Psoas muscle (tissue), 8 donors: ENCODE results near the gene RSPH6A. TPM values are rescaled to one million over a fixed set of nuclear protein-coding genes. Genes with fewer than 3 reads are reported as not detected.
A peak's percentile ranks its signal among the peaks of the same experiment; 100 is the strongest.

Experiments used
- ATAC-seq, 4 donors: fragments of 200-7000 bp; cut with Tn5 transposase; one replicate each; pipeline ENCODE4 v1.9.1; 2020; ENCODE audit warnings: moderate library complexity in 3 of 4, mild to moderate bottlenecking in 2 of 4
- DNase-seq, 2 donors: peaks; one replicate each; pipeline ENCODE4 v3.0.0-alpha.2; 2020
- H3K27ac ChIP-seq: fragments of 200-600 bp; one replicate; pipeline ENCODE4 v1.8.0; 2022
- H3K27me3 ChIP-seq, 3 donors: fragments of 200-600 bp in 1 of 3; one replicate each; pipeline versions ENCODE4 v1.6.1 to v1.8.0; 2013 to 2022; ENCODE audit warnings: low read length in 2 of 3, mild to moderate bottlenecking in 2 of 3, moderate library complexity in 1 of 3; ENCODE audit not compliant: insufficient read depth in 3 of 3
- H3K36me3 ChIP-seq, 2 donors: fragments of 200-600 bp in 1 of 2; one replicate each; pipeline versions ENCODE4 v1.6.1 to v1.8.0; 2013 to 2022; ENCODE audit warnings: low read depth in 1 of 2, mild to moderate bottlenecking in 1 of 2, moderate library complexity in 1 of 2; ENCODE audit not compliant: insufficient read depth in 1 of 2
- H3K4me1 ChIP-seq: fragments of 200-600 bp; one replicate; pipeline ENCODE4 v1.8.0; 2022
- H3K4me3 ChIP-seq: fragments of 200-600 bp; one replicate; pipeline ENCODE4 v1.8.0; 2022; ENCODE audit warnings: mild to moderate bottlenecking
- H3K9me3 ChIP-seq: fragments of 200-600 bp; one replicate; pipeline ENCODE4 v1.8.0; 2022
- CTCF ChIP-seq: fragments of 200-600 bp; IDR thresholded peaks from one replicate; pipeline ENCODE4 v1.8.0; 2022; ENCODE audit warnings: antibody characterized with exemption
- WGBS, 3 donors: extraction: QIAGEN DNeasy Blood & Tissue Kit; methylation state at CpG; one replicate each; pipeline versions ENCODE4 v1.1.6 to v1.1.7; 2013; 5-methylcytosine and 5-hydroxymethylcytosine counted together
- intact Hi-C, 2 donors: fragments of 100-400 bp; cut with DNase I; formaldehyde crosslinking; loops; one replicate each; pipeline versions ENCODE4 v1.11.0 to v1.14.2; 2022
- polyA plus RNA-seq, 3 donors: library from polyadenylated mRNA; stranded (reverse); fragments of 200-250 nt; gene quantifications; one replicate each; pipeline ENCODE4 v1.2.3, GENCODE V29; 2013
- total RNA-seq, 4 donors: library from RNA; stranded (reverse); fragmentation: NEBNext Ultra II Directional in 2 of 4; extraction: Animal tissue kit (Norgen Biotek cat#: 25700) in 2 of 4; gene quantifications; one replicate each; pipeline versions ENCODE4 v1.2.1 to v1.2.4, GENCODE V29; 2021 to 2023
- donor health status: healthy with polysubstance abuse.
- donor health status: DM: no; HTN: no; CAD: no; lungs with moderate emphysema.
- donor health status: Bipolar disorder and iron deficiency.
- donor health status: healthy.
- donor health status: DM: yes; HTN: yes; CAD: no.
- donor health status: DM: no; HTN: no; CAD: no.
- donor health status: DM: no; HTN: no; CAD: no.
- donor health status: DM: yes; HTN: yes; CAD: no.

RSPH6A gene
- total and polyA plus RNA-seq, 7 donors = 0.03 to 0.15 (median 0.09) TPM; not detected in 3

- Histone ChIP-seq H3K27me3 (peaks cover 0 to 2% (median 0%) of the 10 kb centered on the region in 3 donors), H3K9me3 (no peaks in the 10 kb centered on the region), H3K27ac (no peak overlapping the region), H3K4me3 (peak overlapping the region; percentile 49), H3K4me1 (no peaks in the 10 kb centered on the region), H3K36me3 (peaks cover 0 to 13% of the 10 kb centered on the region in 2 donors)
- TF ChIP-seq CTCF = no peak
- ATAC-seq = no peak
- WGBS, 3 donors = 12 to 15% (median 13%) methylated on average over 36 to 44 of the region's 44 CpGs
- DNase-seq = no peak
- intact Hi-C loops = no loop called here
These were observed 541 bp upstream of the RSPH6A start for GRCh38 chr19:45815481-45816216.

GRCh38 chr19:45814166-45814780 lies 835 bp downstream of the RSPH6A start:
- no peak for ATAC-seq
- Histone ChIP-seq H3K27ac (no peak overlapping the region), H3K4me1 (no peaks in the 10 kb centered on the region), H3K36me3 (no peaks in the 10 kb centered on the region), H3K4me3 (no peak overlapping the region), H3K27me3 (peaks cover 0 to 2% (median 0%) of the 10 kb centered on the region in 3 donors), H3K9me3 (no peaks in the 10 kb centered on the region)
- WGBS, 3 donors = 79 to 82% (median 80%) methylated on average over 12 of the region's 12 CpGs
- no peak for TF ChIP-seq CTCF
- intact Hi-C loops = no loop called here
- DNase-seq = no peak

GRCh38 chr19:45812297-45812696 lies 2.8 kb downstream of the RSPH6A start:
- intact Hi-C loops = no loop called here
- no peak for ATAC-seq
- no peak for TF ChIP-seq CTCF

DNA sequence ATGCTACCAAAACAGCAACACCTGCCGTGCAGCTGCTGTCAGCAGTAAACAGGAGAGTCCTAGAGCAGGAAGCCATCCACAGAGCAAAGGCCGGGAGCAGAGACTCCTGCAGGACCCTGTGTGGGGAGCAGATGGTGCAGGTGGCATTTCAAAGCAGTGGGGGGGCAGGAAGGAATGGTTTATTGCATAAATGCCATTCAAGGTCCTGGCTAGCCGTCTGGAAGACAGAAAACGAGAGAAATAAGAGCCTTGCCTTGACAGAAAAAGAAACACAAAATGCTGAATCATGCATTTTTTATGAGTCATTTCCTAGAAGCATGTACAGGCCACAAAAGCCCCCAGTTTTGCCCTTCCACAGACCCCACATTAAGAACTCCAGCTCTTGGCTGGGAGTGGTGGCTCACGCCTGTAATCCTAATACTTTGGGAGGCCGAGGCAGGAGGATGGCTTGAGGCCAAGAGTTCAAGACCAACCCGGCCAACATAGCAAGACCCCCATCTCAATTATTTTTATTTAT lies 5.4 kb downstream of the RSPH6A start:
- no peaks in the 10 kb centered on the region for H3K9me3 ChIP-seq
- no peak for TF ChIP-seq CTCF
- intact Hi-C loops = no loop called here

More at GRCh38 chr19:45812297-45812696, 2.8 kb downstream of the RSPH6A start:
- Histone ChIP-seq H3K36me3 (no peaks in the 10 kb centered on the region), H3K9me3 (no peaks in the 10 kb centered on the region), H3K27me3 (peaks cover 0 to 2% (median 0%) of the 10 kb centered on the region in 3 donors), H3K4me3 (no peak overlapping the region), H3K4me1 (no peaks in the 10 kb centered on the region), H3K27ac (no peak overlapping the region)
- no peak for DNase-seq
- WGBS, 3 donors = 90 to 91% (median 91%) methylated on average over 6 of the region's 6 CpGs

More for the DNA sequence above, 5.4 kb downstream of the RSPH6A start:
- H3K4me1 ChIP-seq = no peaks in the 10 kb centered on the region
- H3K27me3 ChIP-seq = no peaks in the 10 kb centered on the region
- 28 to 44% (median 42%) methylated on average over 7 of the region's 7 CpGs for WGBS, 3 donors
- H3K4me3 ChIP-seq = no peak overlapping the region
- ATAC-seq (no peak), DNase-seq (no peak)
- H3K36me3 ChIP-seq = no peaks in the 10 kb centered on the region
- no peak overlapping the region for H3K27ac ChIP-seq
